ENCODE data around the gene NRIP3. TPM values are rescaled to one million over a fixed set of nuclear protein-coding genes. Genes with fewer than 3 reads are reported as not detected.

NRIP3 gene
- total and polyA plus RNA-seq, 9 of the 15 experiments (the other 6 are each of a cell fraction or from before 2014, with no cell fraction given): 4.4 to 18.7 (median 11.6) TPM

DNA sequence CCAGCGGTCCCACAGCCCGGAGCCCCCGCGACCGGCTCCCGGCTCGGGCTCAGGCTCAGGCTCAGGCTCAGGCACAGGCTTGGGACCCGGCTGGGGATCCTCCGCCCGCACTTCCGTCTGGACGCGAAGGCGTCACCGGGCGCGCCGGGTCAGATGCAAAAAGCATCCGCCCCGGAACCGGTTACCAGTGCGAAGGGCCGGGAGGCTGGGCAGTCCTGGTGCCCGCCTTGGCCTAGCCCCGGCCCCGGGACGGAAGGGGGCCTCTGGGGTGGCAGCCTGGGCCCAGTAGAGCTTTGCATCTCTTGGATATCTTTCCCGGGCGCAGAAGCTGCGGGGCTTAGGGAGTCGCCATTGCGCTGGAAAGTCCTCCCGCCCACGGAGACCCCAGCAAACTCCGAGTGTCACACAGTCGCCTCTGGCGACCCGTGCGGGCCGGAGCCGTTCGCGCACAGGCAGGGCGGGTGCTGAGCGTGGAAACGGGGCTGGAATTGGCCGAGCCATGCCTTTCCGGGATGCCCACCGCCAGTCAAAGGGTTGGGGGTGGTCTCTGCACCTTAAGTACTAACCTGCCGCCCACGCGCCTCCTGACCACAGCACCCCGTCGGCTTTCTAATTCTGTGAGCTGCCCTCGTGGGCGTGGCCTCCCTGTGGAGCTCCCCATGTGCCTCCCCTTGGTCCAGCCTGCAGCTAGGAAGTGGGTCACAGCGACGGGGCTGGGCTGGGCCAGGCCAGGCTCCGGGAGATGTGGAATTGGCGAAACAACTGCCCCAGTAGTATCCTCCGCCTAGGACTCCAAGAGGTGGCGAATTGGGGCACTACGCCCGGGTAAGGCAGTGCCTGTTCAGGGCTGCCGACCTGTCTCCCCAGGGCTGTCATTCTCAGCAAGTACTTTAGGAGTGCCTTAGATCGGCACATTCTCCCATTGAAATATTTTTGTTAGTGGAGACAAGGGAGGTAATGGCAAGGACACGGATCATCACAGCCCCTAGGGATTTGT, 39.2 kb downstream of the NRIP3 start, which contains the start of gene TMEM9B (continued):
- TF ChIP-seq ZNF696 (CRISPR knock-in tag; conservative IDR thresholded peaks at IDR 0.05) (no peak), KLF10 (CRISPR knock-in tag; IDR thresholded peaks at IDR 0.05) (no peak), ETS1 (conservative IDR thresholded peaks at IDR 0.05; ENCODE audit: control insufficient read depth, low read depth, low read length) (peak; percentile 53; the same call in 1 of the 2 replicates), XRCC4 (IDR thresholded peaks at IDR 0.05; ENCODE audit: extremely low read depth, insufficient read depth, insufficient read length) (no peak), RFX7 (CRISPR knock-in tag; IDR thresholded peaks at IDR 0.05) (no peak), TAF1 (IDR thresholded peaks at IDR 0.05; ENCODE audit: control insufficient read depth, extremely low read depth, insufficient read depth, low read length, severe bottlenecking) (peak; percentile 71), NR3C1 (CRISPR knock-in tag; IDR thresholded peaks at IDR 0.05) (no peak; the same call in 1 of the 2 replicates), YBX1 (IDR thresholded peaks at IDR 0.05) (no peak), MXI1 (IDR thresholded peaks at IDR 0.05; ENCODE audit: low read depth, low read length) (peak; percentile 66), C11orf30 (IDR thresholded peaks at IDR 0.05; ENCODE audit: low read depth) (peak; percentile 97), GABPA (tag; conservative IDR thresholded peaks at IDR 0.05; ENCODE audit: low read depth) (peak; percentile 98), ZNF274 (IDR thresholded peaks at IDR 0.05; ENCODE audit: borderline replicate concordance, low read depth, low read length) (no peak), POLR2B (IDR thresholded peaks at IDR 0.05; ENCODE audit: low read depth, partially characterized antibody) (peak; percentile 78)
- TF ChIP-seq, protein P1, sequence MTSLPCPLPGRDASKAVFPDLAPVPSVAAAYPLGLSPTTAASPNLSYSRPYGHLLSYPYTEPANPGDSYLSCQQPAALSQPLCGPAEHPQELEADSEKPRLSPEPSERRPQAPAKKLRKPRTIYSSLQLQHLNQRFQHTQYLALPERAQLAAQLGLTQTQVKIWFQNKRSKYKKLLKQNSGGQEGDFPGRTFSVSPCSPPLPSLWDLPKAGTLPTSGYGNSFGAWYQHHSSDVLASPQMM (CRISPR knock-in tag; IDR thresholded peaks at IDR 0.05): no peak
- TF ChIP-seq, protein P2, sequence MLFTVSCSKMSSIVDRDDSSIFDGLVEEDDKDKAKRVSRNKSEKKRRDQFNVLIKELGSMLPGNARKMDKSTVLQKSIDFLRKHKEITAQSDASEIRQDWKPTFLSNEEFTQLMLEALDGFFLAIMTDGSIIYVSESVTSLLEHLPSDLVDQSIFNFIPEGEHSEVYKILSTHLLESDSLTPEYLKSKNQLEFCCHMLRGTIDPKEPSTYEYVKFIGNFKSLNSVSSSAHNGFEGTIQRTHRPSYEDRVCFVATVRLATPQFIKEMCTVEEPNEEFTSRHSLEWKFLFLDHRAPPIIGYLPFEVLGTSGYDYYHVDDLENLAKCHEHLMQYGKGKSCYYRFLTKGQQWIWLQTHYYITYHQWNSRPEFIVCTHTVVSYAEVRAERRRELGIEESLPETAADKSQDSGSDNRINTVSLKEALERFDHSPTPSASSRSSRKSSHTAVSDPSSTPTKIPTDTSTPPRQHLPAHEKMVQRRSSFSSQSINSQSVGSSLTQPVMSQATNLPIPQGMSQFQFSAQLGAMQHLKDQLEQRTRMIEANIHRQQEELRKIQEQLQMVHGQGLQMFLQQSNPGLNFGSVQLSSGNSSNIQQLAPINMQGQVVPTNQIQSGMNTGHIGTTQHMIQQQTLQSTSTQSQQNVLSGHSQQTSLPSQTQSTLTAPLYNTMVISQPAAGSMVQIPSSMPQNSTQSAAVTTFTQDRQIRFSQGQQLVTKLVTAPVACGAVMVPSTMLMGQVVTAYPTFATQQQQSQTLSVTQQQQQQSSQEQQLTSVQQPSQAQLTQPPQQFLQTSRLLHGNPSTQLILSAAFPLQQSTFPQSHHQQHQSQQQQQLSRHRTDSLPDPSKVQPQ (CRISPR knock-in tag; IDR thresholded peaks at IDR 0.05; ENCODE audit: borderline replicate concordance): no peak
- TF ChIP-seq, protein P3, sequence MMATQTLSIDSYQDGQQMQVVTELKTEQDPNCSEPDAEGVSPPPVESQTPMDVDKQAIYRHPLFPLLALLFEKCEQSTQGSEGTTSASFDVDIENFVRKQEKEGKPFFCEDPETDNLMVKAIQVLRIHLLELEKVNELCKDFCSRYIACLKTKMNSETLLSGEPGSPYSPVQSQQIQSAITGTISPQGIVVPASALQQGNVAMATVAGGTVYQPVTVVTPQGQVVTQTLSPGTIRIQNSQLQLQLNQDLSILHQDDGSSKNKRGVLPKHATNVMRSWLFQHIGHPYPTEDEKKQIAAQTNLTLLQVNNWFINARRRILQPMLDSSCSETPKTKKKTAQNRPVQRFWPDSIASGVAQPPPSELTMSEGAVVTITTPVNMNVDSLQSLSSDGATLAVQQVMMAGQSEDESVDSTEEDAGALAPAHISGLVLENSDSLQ (IDR thresholded peaks at IDR 0.05): 0 out of 2 replicates have a peak, but pooled peaks have one; percentile 29
- TF ChIP-seq, protein P4, sequence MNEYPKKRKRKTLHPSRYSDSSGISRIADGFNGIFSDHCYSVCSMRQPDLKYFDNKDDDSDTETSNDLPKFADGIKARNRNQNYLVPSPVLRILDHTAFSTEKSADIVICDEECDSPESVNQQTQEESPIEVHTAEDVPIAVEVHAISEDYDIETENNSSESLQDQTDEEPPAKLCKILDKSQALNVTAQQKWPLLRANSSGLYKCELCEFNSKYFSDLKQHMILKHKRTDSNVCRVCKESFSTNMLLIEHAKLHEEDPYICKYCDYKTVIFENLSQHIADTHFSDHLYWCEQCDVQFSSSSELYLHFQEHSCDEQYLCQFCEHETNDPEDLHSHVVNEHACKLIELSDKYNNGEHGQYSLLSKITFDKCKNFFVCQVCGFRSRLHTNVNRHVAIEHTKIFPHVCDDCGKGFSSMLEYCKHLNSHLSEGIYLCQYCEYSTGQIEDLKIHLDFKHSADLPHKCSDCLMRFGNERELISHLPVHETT (CRISPR knock-in tag; conservative IDR thresholded peaks at IDR 0.05 in 1 of 2, IDR thresholded peaks at IDR 0.05 in 1 of 2): peak in 1 of 2 experiments; percentile 86; a peak in 2 of 4 replicates
- TF ChIP-seq, protein P5, sequence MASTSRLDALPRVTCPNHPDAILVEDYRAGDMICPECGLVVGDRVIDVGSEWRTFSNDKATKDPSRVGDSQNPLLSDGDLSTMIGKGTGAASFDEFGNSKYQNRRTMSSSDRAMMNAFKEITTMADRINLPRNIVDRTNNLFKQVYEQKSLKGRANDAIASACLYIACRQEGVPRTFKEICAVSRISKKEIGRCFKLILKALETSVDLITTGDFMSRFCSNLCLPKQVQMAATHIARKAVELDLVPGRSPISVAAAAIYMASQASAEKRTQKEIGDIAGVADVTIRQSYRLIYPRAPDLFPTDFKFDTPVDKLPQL (IDR thresholded peaks at IDR 0.05; ENCODE audit: extremely low read depth, insufficient read length): no peak

Measured in K562 (cell line).